ENCODE results near the gene CHRM3. TPM values are rescaled to one million over a fixed set of nuclear protein-coding genes. Genes with fewer than 3 reads are reported as not detected.

The CHRM3 gene
- total and polyA plus RNA-seq, 12 donors = 0.05 to 0.68 (median 0.20) TPM; not detected in 2

GRCh38 chr1:239428120-239428710, 41.8 kb downstream of the CHRM3 start:
- intact Hi-C loops (cut with DNase I) = no loop called here
- Histone ChIP-seq H3K27me3 (peaks cover 0 to 2% (median 0%) of the 10 kb centered on the region in 7 donors), H3K27ac (no peak overlapping the region), H3K9me3 (no peaks in the 10 kb centered on the region), H3K4me3 (no peak overlapping the region), H3K4me1 (no peaks in the 10 kb centered on the region), H3K36me3 (no peaks in the 10 kb centered on the region)
- DNase-seq (no peak), ATAC-seq (no peak)
- TF ChIP-seq CTCF (IDR thresholded peaks at IDR 0.05) = no peak
- WGBS, 2 donors = 60 to 69% methylated on average over 4 of the region's 4 CpGs

- H3K27ac ChIP-seq = no peak overlapping the region
- TF ChIP-seq CTCF (IDR thresholded peaks at IDR 0.05) = no peak
- no peaks in the 10 kb centered on the region for H3K27me3 ChIP-seq
- intact Hi-C loops (cut with DNase I) = no loop called here
- H3K4me3 ChIP-seq = no peak overlapping the region
- no peak for ATAC-seq
- WGBS, 2 donors = 81 to 86% methylated on average over 3 of the region's 3 CpGs
- DNase-seq = no peak
- H3K36me3 ChIP-seq = no peaks in the 10 kb centered on the region
- no peaks in the 10 kb centered on the region for H3K9me3 ChIP-seq
- no peaks in the 10 kb centered on the region for H3K4me1 ChIP-seq
These were observed 42.8 kb downstream of the CHRM3 start for GRCh38 chr1:239429163-239429562.

- Histone ChIP-seq H3K9me3 (no peaks in the 10 kb centered on the region), H3K4me1 (no peaks in the 10 kb centered on the region), H3K27ac (no peak overlapping the region), H3K4me3 (no peak overlapping the region), H3K27me3 (no peaks in the 10 kb centered on the region), H3K36me3 (no peaks in the 10 kb centered on the region)
- 85 to 86% methylated on average over 1 of the region's 1 CpG for WGBS, 2 donors
- DNase-seq = no peak
- TF ChIP-seq CTCF (IDR thresholded peaks at IDR 0.05) = no peak
- intact Hi-C loops (cut with DNase I) = no loop called here
- no peak for ATAC-seq
These were observed 45.9 kb downstream of the CHRM3 start for GRCh38 chr1:239432255-239432654.

GRCh38 chr1:239434181-239434580, 47.8 kb downstream of the CHRM3 start:
- Histone ChIP-seq H3K9me3 (no peaks in the 10 kb centered on the region), H3K36me3 (no peaks in the 10 kb centered on the region), H3K4me3 (no peak overlapping the region), H3K27ac (no peak overlapping the region), H3K4me1 (no peaks in the 10 kb centered on the region), H3K27me3 (no peaks in the 10 kb centered on the region)
- ATAC-seq (no peak), DNase-seq (no peak)
- intact Hi-C loops (cut with DNase I) = no loop called here
- no peak for TF ChIP-seq CTCF (IDR thresholded peaks at IDR 0.05)
- WGBS, 2 donors = 88% methylated on average over 5 of the region's 5 CpGs
